ENCODE results near the gene SPATA13.

- TF ChIP-seq POLR2AphosphoS5 (IDR thresholded peaks at IDR 0.05; ENCODE audit: insufficient read depth, low read depth, low read length) (no peak), JUN (IDR thresholded peaks at IDR 0.05; ENCODE audit: borderline replicate concordance, insufficient read depth, insufficient read length, low read depth) (no peak), EZH2 (IDR thresholded peaks at IDR 0.05; ENCODE audit: borderline replicate concordance, low read depth, low read length, severe bottlenecking) (no peak), POLR2A (IDR thresholded peaks at IDR 0.05; ENCODE audit: low read depth, low read length) (no peak), MYC (IDR thresholded peaks at IDR 0.05; ENCODE audit: low read depth, low read length) (no peak)
- TF ChIP-seq, protein P1, sequence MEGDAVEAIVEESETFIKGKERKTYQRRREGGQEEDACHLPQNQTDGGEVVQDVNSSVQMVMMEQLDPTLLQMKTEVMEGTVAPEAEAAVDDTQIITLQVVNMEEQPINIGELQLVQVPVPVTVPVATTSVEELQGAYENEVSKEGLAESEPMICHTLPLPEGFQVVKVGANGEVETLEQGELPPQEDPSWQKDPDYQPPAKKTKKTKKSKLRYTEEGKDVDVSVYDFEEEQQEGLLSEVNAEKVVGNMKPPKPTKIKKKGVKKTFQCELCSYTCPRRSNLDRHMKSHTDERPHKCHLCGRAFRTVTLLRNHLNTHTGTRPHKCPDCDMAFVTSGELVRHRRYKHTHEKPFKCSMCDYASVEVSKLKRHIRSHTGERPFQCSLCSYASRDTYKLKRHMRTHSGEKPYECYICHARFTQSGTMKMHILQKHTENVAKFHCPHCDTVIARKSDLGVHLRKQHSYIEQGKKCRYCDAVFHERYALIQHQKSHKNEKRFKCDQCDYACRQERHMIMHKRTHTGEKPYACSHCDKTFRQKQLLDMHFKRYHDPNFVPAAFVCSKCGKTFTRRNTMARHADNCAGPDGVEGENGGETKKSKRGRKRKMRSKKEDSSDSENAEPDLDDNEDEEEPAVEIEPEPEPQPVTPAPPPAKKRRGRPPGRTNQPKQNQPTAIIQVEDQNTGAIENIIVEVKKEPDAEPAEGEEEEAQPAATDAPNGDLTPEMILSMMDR (IDR thresholded peaks at IDR 0.05; ENCODE audit: extremely low read depth in 1 of 2, insufficient read depth in 1 of 2, low read depth in 1 of 2, low read length in 2 of 2): no peak
Measured at GRCh38 chr13:24230428-24231072, 70.0 kb downstream of the SPATA13 start.

Data from endothelial cell of umbilical vein (primary cell).